Activated CD4-positive, alpha-beta T cell treated with anti-CD3 and anti-CD28 coated beads for 24 hours (primary cell): ENCODE measurements around the gene SLC35G2.
"Not testable (repeated sequence)": the region's sequence is repeated elsewhere in the genome, so short reads cannot be mapped to it uniquely, and the experiment has no call there.

Source experiments
- DNase-seq, 2 donors: peaks; one replicate each; pipeline ENCODE4 v3.0.0-alpha.2; 2020; ENCODE audit warnings: low read depth in 2 of 2

SLC35G2 gene

DNA sequence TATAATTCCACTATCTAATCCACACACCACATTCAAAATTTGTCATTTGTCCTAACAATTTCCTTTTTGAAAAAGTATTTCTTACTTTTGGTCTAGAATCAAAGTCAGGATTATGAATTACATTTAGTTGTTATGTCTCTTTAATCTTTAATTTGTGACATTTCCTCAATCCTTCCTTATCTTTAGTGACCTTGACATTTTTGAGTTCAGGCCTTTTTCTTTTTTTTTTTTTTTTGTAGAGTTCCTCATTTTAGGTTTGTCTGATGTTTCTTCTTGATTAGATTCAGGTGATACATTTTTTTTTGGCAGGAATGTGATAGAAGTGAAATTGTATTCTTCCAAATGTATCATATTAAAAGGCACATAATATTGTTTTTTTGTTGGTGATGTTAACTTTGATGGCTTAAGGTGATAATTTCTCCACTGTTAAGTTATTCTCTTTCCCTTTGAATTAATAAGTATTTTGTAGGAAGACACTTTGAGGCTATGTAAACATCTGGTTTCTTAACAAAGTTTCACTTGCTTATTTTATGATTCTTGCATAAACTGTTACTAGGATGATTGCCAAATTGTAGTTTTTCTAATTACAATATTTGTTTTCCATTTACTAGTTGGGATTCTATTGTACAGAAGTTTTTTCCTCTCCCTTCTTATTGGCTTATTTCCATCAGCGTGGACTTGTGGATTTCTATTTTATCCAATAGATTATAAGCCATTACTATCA lies 16.3 kb downstream of the SLC35G2 start:
- DNase-seq = no peak

DNA sequence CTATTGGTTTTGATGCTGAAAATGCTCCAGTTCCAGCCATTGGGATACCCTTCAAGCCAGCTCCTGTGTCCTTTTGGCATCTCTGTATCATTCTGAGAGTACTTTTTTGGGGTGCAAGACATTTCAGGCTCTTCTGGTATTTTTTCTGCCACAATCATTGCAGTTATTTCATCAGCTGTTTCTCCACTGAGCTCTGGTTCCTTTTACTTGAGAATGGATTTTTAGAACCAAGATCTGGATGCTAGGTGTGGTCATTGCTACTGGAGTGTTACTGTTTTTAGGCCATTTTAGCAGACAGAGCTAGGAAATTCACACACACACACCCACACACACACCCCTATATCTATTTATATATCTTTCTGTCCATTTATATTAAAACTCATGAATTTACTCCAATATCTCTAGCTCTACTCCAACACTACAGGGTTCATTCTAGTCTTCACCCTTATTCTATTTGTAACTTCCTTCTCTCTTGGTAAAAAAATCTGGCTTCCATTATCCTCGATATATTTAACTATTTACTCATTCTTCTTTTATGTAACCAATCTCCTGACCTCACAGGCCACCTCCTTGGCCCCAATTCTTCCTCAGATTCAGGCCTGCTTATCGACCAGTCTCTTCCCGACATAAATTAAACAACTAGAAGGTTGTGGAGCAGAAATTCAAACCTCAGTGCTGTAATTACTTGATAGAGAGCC lies 17.0 kb downstream of the SLC35G2 start:
- no peak for DNase-seq

GRCh38 chr3:136836511-136837156 lies 17.7 kb downstream of the SLC35G2 start:
- no peak for DNase-seq

DNA sequence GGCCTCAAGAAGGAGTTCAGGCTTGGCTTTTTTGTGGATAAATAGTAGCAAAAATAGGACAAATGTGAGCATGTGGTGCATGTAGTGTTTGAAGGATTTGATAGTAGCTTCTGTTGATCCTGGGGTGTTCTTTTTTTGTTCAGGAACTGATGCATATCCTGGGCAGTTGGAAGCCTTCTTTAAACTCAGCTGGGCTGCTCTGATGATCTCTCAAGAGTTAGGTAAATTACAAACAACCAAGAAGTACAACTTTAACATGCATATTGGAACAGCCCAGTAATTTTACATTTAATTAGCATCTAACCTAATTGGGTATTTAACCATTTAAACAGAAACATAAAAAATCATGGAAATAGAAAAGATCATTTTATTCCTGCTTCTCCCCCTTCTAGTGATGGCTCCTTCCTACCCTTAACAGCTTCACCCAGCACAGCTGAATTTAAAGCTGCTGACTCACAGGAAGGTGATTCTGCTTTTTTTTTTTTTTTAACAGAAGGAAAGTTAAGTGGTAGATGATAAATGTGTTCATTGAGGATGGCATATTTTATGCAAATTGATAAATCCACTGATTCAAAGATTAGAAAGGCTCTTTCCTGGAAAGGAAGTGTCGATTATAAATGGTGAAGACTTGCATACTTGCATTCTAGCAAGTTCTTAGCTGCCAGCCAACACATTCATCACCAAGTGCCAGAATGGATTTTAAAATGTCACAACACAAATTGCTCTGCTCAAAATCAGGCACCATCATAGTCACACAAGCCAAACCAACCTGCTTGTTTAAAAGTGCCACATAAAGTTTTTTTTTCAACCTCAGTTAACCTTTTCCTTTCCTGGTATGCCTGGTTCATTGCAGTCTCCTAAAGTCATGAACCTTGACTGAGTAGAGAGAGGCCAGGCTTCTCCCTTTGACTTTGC lies 20.0 kb downstream of the SLC35G2 start:
- DNase-seq = no peak

- DNase-seq = no peak
Measured at GRCh38 chr3:136839556-136839931, 20.6 kb downstream of the SLC35G2 start.

DNA sequence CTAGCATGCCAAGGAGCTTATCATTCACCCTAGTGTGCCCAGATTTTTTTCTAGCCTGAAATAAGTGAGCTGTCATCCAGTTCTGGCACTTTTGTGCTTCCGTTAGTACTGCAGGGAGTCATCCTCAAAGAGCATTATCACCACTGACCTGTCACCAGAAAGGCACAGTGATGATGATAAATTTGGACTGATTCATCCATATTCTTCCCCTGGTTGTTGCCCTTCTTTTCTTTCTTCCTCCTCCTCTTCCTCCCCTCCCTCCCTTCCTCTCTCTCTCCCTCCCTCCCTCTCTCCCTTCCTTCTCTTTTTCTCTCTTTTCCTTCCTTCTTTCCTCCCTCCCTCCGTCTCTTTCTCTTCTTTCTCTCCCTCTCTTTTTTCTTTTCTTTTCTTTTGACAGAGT lies 21.3 kb downstream of the SLC35G2 start:
- no peak for DNase-seq

GRCh38 chr3:136842294-136842693 lies 23.4 kb downstream of the SLC35G2 start:
- no peak for DNase-seq

DNA sequence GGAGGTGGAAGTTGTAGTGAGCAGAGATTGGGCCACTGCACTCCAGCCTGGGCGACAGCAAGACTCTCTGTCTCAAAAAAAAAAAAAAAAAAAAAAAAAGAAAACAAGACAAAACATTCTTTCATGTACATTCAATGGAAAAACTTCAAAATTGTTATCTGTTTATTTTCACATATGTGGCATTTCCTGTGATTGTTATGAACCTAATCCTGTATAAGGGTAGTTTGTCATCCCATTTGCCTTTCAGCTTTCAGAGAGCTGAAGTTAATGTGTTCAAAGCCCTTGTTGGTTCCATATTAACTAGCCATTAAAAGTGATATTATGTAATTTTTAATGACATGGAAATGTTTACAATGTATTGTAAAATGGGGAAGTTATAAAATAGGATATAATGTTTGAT lies 25.8 kb downstream of the SLC35G2 start:
- DNase-seq = no peak

GRCh38 chr3:136852180-136852579 lies 33.3 kb downstream of the SLC35G2 start:
- no peak for DNase-seq

DNA sequence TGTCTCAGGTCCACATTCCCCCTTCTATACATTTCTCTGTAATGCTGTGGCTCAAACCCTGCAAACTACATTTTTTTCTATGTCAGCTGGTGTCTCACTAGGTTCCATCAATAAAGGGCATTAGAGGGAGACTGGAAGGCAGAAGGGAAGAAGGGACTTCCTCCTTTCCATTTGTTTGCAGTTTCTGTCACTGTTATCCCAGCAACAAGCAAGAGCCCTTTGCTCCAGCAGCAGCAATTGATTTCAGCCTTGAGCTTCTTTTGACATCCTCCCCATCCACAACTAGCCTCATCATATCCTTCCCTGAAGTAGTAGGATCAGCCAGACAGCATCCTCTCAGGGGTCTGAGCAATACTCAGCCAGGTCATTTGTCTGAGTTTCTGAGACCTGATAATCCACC lies 37.7 kb downstream of the SLC35G2 start:
- no peak for DNase-seq

GRCh38 chr3:136858381-136858780 lies 39.5 kb downstream of the SLC35G2 start:
- DNase-seq = no peak

- DNase-seq = no peak
Measured at GRCh38 chr3:136860541-136860940, 41.6 kb downstream of the SLC35G2 start.

GRCh38 chr3:136861890-136862616 lies 43.1 kb downstream of the SLC35G2 start, which contains the start of gene NCK1:
Gene NCK1, plus strand, starts transcription at chr3:136862208. Its CDS starts 65,794 bp downstream, at chr3:136928002.
- DNase-seq = peak; percentile 93 to 96

DNA sequence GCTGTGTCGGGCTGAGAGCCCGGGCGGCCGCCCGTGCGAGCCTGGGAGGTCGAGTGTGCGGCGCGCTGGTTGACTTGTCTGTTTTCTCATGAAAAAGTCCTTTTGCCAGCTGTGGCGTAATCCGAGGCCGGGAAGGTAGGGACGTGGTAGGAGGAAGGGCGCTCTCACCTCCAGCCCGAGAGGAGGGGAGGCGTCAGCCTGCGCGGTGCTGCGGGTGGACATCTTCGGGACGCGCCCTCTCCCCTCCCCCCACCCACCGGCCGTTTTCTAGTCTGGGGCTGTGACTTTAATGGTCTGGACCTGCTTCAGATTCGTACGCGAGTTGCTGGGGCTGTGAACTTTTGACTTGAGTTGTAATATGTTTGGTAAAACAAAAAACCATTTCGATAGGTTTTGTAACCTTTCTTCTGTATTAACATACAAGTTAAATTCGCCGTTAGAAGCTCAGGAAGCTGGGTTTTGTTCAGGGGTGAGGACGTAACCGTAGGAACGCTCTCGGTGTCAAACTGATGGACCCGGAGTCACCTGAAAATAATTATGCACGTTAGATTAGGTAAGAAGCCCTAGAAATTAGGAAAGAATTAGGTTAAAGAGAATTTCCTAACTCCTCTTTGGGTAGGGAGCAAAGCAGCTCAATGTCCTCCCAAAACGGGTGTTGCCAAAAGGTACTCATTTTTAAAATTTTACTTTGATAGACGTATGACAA lies 43.8 kb downstream of the SLC35G2 start:
- peak; percentile 7 to 23 for DNase-seq

DNA sequence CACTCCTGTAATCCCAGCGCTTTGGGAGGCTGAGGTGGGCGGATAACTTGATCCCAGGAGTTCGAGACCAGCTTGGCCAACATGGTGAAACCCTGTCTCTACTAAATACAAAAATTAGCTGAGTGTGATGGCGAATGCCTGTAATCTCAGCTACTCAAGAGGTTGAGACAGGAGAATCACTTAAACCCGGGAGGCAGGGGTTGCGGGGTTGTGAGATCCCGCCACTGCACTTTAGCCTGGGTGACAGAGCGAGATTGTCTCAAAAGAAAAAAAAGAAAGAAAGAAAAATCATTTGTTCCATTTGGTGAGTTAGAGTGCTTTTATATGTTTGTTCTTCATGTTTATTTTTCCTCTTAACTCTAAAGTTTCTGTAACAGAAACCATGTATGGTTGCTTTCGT lies 50.4 kb downstream of the SLC35G2 start:
- no peak for DNase-seq

DNA sequence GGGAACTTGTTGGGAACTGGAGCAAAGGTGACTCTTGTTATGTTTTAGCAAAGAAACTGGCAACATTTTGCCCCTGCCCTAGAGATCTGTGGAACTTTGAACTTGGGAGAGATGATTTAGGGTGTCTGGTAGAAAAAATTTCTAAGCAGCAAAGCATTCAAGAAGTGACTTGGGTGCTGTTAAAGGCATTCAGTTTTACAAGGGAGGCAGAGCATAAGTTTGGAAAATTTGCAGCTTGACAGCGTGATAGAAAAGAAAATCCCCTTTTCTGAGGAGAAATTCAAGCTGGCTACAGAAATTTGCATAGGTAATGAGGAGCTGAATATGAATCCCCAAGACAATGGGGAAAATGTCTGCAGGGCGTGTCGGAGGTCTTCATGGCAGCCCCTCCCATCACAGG lies 53.3 kb downstream of the SLC35G2 start:
- DNase-seq = not testable (repeated sequence)

GRCh38 chr3:136879510-136879909 lies 60.6 kb downstream of the SLC35G2 start:
- not testable (repeated sequence) for DNase-seq

- DNase-seq = no peak
Measured at GRCh38 chr3:136882571-136882970, 63.6 kb downstream of the SLC35G2 start.

- DNase-seq = no peak
Measured at GRCh38 chr3:136883967-136884720, 65.2 kb downstream of the SLC35G2 start.
